Measurements from ENCODE around the gene DBNDD2. TPM values are rescaled to one million over a fixed set of nuclear protein-coding genes. Genes with fewer than 3 reads are reported as not detected.
A peak's percentile ranks its signal among the peaks of the same experiment; 100 is the strongest.

The DBNDD2 gene
- total RNA-seq, 1 experiment from 2014 or later, result 74.3 TPM

- intact Hi-C loops (cut with micrococcal nuclease; ENCODE audit: unreplicated experiment), result loop anchor here (1.0 kb wide), 1 partner anchor 11 kb away; the partner anchor contains the start of gene PIGT
- H3K9me3 Mint-ChIP-seq (ENCODE audit: unreplicated experiment), result peaks cover 24% of the 10 kb centered on the region
- H3K36me3 Mint-ChIP-seq (ENCODE audit: insufficient read depth, unreplicated experiment), result peaks cover 13% of the 10 kb centered on the region
- peak; percentile 35 to 46 for DNase-seq
- no peaks in the 10 kb centered on the region for H3K27me3 Mint-ChIP-seq (ENCODE audit: insufficient read depth, unreplicated experiment)
- ChIA-PET POLR2A (interaction anchor here (0.5 to 2.6 kb wide), 3 partner anchors 13 to 60 kb away, joined by 3 to 8 read pairs (median 4); partner anchors contain the start of gene SYS1), CTCF (interaction anchor here (0.6 to 1.5 kb wide), 6 partner anchors 12 to 83 kb away, joined by 3 to 6 read pairs (median 5); no protein-coding TSS in a partner anchor)
- TF ChIP-seq CTCF (IDR thresholded peaks at IDR 0.05; ENCODE audit: insufficient read depth in 1 of 2, low read depth in 1 of 2, low read length in 1 of 2, severe bottlenecking in 1 of 2, unreplicated experiment in 1 of 2), result peak in 1 of 2 experiments; percentile 26
- no peaks in the 10 kb centered on the region for H3K27me3 ChIP-seq (replicated peaks; ENCODE audit: control insufficient read depth, insufficient read depth, low read length)
- H3K27ac Mint-ChIP-seq (ENCODE audit: unreplicated experiment), result peak overlapping the region; percentile 52
- peaks cover 2% of the 10 kb centered on the region; the same call in 1 of the 2 replicates for H3K36me3 ChIP-seq (ENCODE audit: control insufficient read depth, insufficient read depth, low read length)
- peak overlapping the region; percentile 84 for H3K4me3 Mint-ChIP-seq (ENCODE audit: unreplicated experiment)
- peaks cover 14% of the 10 kb centered on the region for H3K9me3 ChIP-seq
- peak overlapping the region; percentile 98 for H3K4me3 ChIP-seq (ENCODE audit: low read depth, low read length)
- BruUV-seq (replicated peaks), result no TSS peak
- no peaks in the 10 kb centered on the region for H3K4me1 Mint-ChIP-seq (ENCODE audit: low read depth, unreplicated experiment)
- no peaks in the 10 kb centered on the region for H3K4me1 ChIP-seq
Measured at GRCh38 chr20:45405571-45406259, 2.4 kb upstream of the DBNDD2 start.

- Histone ChIP-seq H3K9me3 (peaks cover 7% of the 10 kb centered on the region), H3K27me3 (replicated peaks; ENCODE audit: control insufficient read depth, insufficient read depth, low read length) (no peaks in the 10 kb centered on the region), H3K4me1 (no peaks in the 10 kb centered on the region), H3K4me3 (ENCODE audit: low read depth, low read length) (peak overlapping the region; percentile 98), H3K36me3 (ENCODE audit: control insufficient read depth, insufficient read depth, low read length) (peaks cover 2% of the 10 kb centered on the region; the same call in 1 of the 2 replicates)
- intact Hi-C loops (cut with micrococcal nuclease; ENCODE audit: unreplicated experiment), result loop anchor here (1.0 kb wide), 1 partner anchor 10 kb away; the partner anchor contains the start of gene PIGT
- Mint-ChIP-seq H3K27me3 (ENCODE audit: insufficient read depth, unreplicated experiment) (no peaks in the 10 kb centered on the region), H3K9me3 (ENCODE audit: unreplicated experiment) (peaks cover 16% of the 10 kb centered on the region), H3K4me1 (ENCODE audit: low read depth, unreplicated experiment) (no peaks in the 10 kb centered on the region), H3K27ac (ENCODE audit: unreplicated experiment) (peak overlapping the region; percentile 60), H3K36me3 (ENCODE audit: insufficient read depth, unreplicated experiment) (peaks cover 13% of the 10 kb centered on the region), H3K4me3 (ENCODE audit: unreplicated experiment) (peak overlapping the region; percentile 84)
- TF ChIP-seq CTCF (IDR thresholded peaks at IDR 0.05; ENCODE audit: insufficient read depth in 1 of 2, low read depth in 1 of 2, low read length in 1 of 2, severe bottlenecking in 1 of 2, unreplicated experiment in 1 of 2), result peak in 1 of 2 experiments; percentile 16
- DNase-seq, result peak; percentile 80 to 82
- POLR2A ChIA-PET, result interaction anchor here (0.5 to 2.6 kb wide), 5 partner anchors 10 to 173 kb away, joined by 3 to 8 read pairs (median 4); partner anchors contain the start of genes PIGT, SYS1 and WFDC8
- BruUV-seq (replicated peaks), result no TSS peak
- CTCF ChIA-PET, result interaction anchor here (0.6 to 2.1 kb wide), 14 partner anchors 9 to 527 kb away, joined by 3 to 17 read pairs (median 5); partner anchors contain the start of genes PIGT and SYS1
Measured at GRCh38 chr20:45406260-45407066, 1.6 kb upstream of the DBNDD2 start.
